WTC11 (cell line): ENCODE data around the gene SDK2. TPM values are rescaled to one million over a fixed set of nuclear protein-coding genes. Genes with fewer than 3 reads are reported as not detected.

Experiments used
- ATAC-seq: fragments of 200-7000 bp; cut with Tn5 transposase; 2 replicates; pipeline ENCODE4 v1.10.0; 2021; ENCODE audit warnings: mild to moderate bottlenecking, moderate library complexity
- CTCF ChIA-PET: fragments of 300-600 bp; sonication (Branson Sonifier 250); formaldehyde crosslinking; loops from one replicate; lab custom pipeline; 2021; ENCODE audit warnings: antibody characterized with exemption; lab: Charles Lee
- POLR2A ChIA-PET: fragments of 350-600 bp; sonication (Branson Sonifier 250); formaldehyde crosslinking; loops from one replicate; lab custom pipeline; 2021; ENCODE audit warnings: antibody characterized with exemption; lab: Charles Lee
- DNase-seq: peaks from one replicate; pipeline ENCODE4 v3.0.0; 2021; ENCODE audit warnings: low spot score
- H3K27ac Mint-ChIP-seq: 2 replicates; pipeline ENCODE4 v1.8.0; 2021; ENCODE audit warnings: mixed read lengths
- H3K27me3 Mint-ChIP-seq: 2 replicates; pipeline ENCODE4 v1.8.0; 2021; ENCODE audit warnings: low read depth, mild to moderate bottlenecking, moderate library complexity, mixed read lengths
- H3K36me3 Mint-ChIP-seq: 2 replicates; pipeline ENCODE4 v1.8.0; 2021; ENCODE audit warnings: mixed read lengths
- H3K4me1 Mint-ChIP-seq: 2 replicates; pipeline ENCODE4 v1.8.0; 2022; ENCODE audit warnings: mixed read lengths
- H3K4me3 Mint-ChIP-seq: 2 replicates; pipeline ENCODE4 v1.8.0; 2021; ENCODE audit warnings: mild to moderate bottlenecking, moderate library complexity, mixed read lengths
- H3K9me3 Mint-ChIP-seq: 2 replicates; pipeline ENCODE4 v1.8.0; 2021; ENCODE audit warnings: mixed read lengths
- CREB1 ChIP-seq: sonication (generic); formaldehyde crosslinking; IDR thresholded peaks from 2 replicates; pipeline ENCODE4 v1.8.0; 2023; ENCODE audit warnings: mild to moderate bottlenecking, missing genetic modification reagents
- E2F1 ChIP-seq: sonication (generic); formaldehyde crosslinking; IDR thresholded peaks from 2 replicates; pipeline ENCODE4 v1.8.0; 2022; ENCODE audit warnings: mild to moderate bottlenecking, missing genetic modification reagents
- E2F5 ChIP-seq: sonication (generic); formaldehyde crosslinking; IDR thresholded peaks from 2 replicates; pipeline ENCODE4 v1.8.1; 2022; ENCODE audit warnings: mild to moderate bottlenecking, moderate library complexity, missing genetic modification reagents
- FOXP1 ChIP-seq: sonication (generic); formaldehyde crosslinking; IDR thresholded peaks from 2 replicates; pipeline ENCODE4 v1.8.0; 2022; ENCODE audit warnings: missing genetic modification reagents, mild to moderate bottlenecking, moderate library complexity, borderline replicate concordance
- FOXP4 ChIP-seq: sonication (generic); formaldehyde crosslinking; IDR thresholded peaks from 2 replicates; pipeline ENCODE4 v1.8.0; 2022; ENCODE audit warnings: mild to moderate bottlenecking, missing genetic modification reagents
- HMGXB4 ChIP-seq: sonication (generic); formaldehyde crosslinking; IDR thresholded peaks from 2 replicates; pipeline ENCODE4 v1.8.1; 2023; ENCODE audit warnings: mild to moderate bottlenecking, moderate library complexity, missing genetic modification reagents
- IRF1 ChIP-seq: sonication (generic); formaldehyde crosslinking; IDR thresholded peaks from 2 replicates; pipeline ENCODE4 v1.8.0; 2023; ENCODE audit warnings: missing genetic modification reagents
- JUN ChIP-seq: sonication (generic); formaldehyde crosslinking; IDR thresholded peaks from 2 replicates; pipeline ENCODE4 v1.8.0; 2023; ENCODE audit warnings: mild to moderate bottlenecking, missing genetic modification reagents
- NFE2L1 ChIP-seq: sonication (generic); formaldehyde crosslinking; IDR thresholded peaks from 2 replicates; pipeline ENCODE4 v1.8.1; 2023; ENCODE audit warnings: missing genetic modification reagents
- PREB ChIP-seq: sonication (generic); formaldehyde crosslinking; IDR thresholded peaks from 2 replicates; pipeline ENCODE4 v1.8.1; 2022; ENCODE audit warnings: mild to moderate bottlenecking, missing genetic modification reagents, moderate library complexity, borderline replicate concordance
- RELA ChIP-seq: sonication (generic); formaldehyde crosslinking; IDR thresholded peaks from 2 replicates; pipeline ENCODE4 v1.8.1; 2022; ENCODE audit warnings: missing genetic modification reagents, mild to moderate bottlenecking, borderline replicate concordance
- ZNF121 ChIP-seq: sonication (generic); formaldehyde crosslinking; IDR thresholded peaks from 2 replicates; pipeline ENCODE4 v1.8.0; 2023; ENCODE audit warnings: missing genetic modification reagents
- ZNF138 ChIP-seq: sonication (generic); formaldehyde crosslinking; conservative IDR thresholded peaks from 2 replicates; pipeline ENCODE4 v1.8.1; 2022; ENCODE audit warnings: mild to moderate bottlenecking, moderate library complexity, missing genetic modification reagents
- ZNF219 ChIP-seq: sonication (generic); formaldehyde crosslinking; IDR thresholded peaks from 2 replicates; pipeline ENCODE4 v1.8.0; 2023; ENCODE audit warnings: missing genetic modification reagents, mild to moderate bottlenecking, borderline replicate concordance
- ZNF396 ChIP-seq: fragments of 250-450 bp; sonication (Bioruptor Pico); IDR thresholded peaks from 2 replicates; pipeline ENCODE4 v1.8.0; 2021; ENCODE audit warnings: mild to moderate bottlenecking, moderate library complexity, borderline replicate concordance
- ZSCAN18 ChIP-seq: fragments of 250-450 bp; sonication (Bioruptor Pico); IDR thresholded peaks from 2 replicates; pipeline ENCODE4 v2.1.2; 2022; ENCODE audit warnings: mild to moderate bottlenecking, moderate library complexity
- total RNA-seq: library from RNA; stranded (reverse); gene quantifications from 3 replicates; pipeline ENCODE4 v1.2.3, GENCODE V29; 2021

The SDK2 gene
- total RNA-seq, 1 experiment from 2014 or later, result 14.8 TPM

- TF ChIP-seq ZNF138 (CRISPR knock-in tag) (no peak), ZSCAN18 (CRISPR knock-in tag) (no peak), CREB1 (CRISPR knock-in tag) (no peak), ZNF121 (CRISPR knock-in tag) (no peak), NFE2L1 (CRISPR knock-in tag) (no peak), E2F5 (CRISPR knock-in tag) (no peak), ZNF396 (CRISPR knock-in tag) (no peak)
- H3K27me3 Mint-ChIP-seq, result no peaks in the 10 kb centered on the region
- H3K36me3 Mint-ChIP-seq, result no peaks in the 10 kb centered on the region
- DNase-seq (no peak), ATAC-seq (no peak)
- POLR2A ChIA-PET, result no interaction called here
- peaks cover 2% of the 10 kb centered on the region for H3K4me1 Mint-ChIP-seq
- CTCF ChIA-PET, result interaction anchor here (1.3 to 1.4 kb wide), 2 partner anchors 21 to 80 kb away, joined by 3 to 8 read pairs; no protein-coding TSS in a partner anchor
- no peaks in the 10 kb centered on the region for H3K9me3 Mint-ChIP-seq
- H3K27ac Mint-ChIP-seq, result no peak overlapping the region
- no peak overlapping the region for H3K4me3 Mint-ChIP-seq
These were observed 253.4 kb downstream of the SDK2 start for GRCh38 chr17:73390851-73391250.

- Mint-ChIP-seq H3K9me3 (no peaks in the 10 kb centered on the region), H3K27me3 (no peaks in the 10 kb centered on the region), H3K4me3 (no peak overlapping the region), H3K27ac (no peak overlapping the region), H3K4me1 (peaks cover 2% of the 10 kb centered on the region), H3K36me3 (peaks cover 4% of the 10 kb centered on the region; the same call in 1 of the 2 replicates)
- DNase-seq (no peak), ATAC-seq (no peak)
- ChIA-PET CTCF (interaction anchor here (1.4 kb wide), 1 partner anchor 20 kb away, joined by 8 read pairs; no protein-coding TSS in a partner anchor), POLR2A (no interaction called here)
- TF ChIP-seq HMGXB4 (CRISPR knock-in tag) (no peak), PREB (CRISPR knock-in tag) (no peak), JUN (CRISPR knock-in tag) (no peak), FOXP1 (CRISPR knock-in tag) (no peak), ZNF219 (CRISPR knock-in tag) (no peak), IRF1 (CRISPR knock-in tag) (no peak), RELA (CRISPR knock-in tag) (no peak), FOXP4 (CRISPR knock-in tag) (no peak), E2F1 (CRISPR knock-in tag) (no peak)
These were observed 254.0 kb downstream of the SDK2 start for GRCh38 chr17:73390221-73390620.
